Uterus (tissue), 2 donors: ENCODE data around the gene GART.

Experiments
- POLR2A ChIP-seq, 2 donors: fragments of 450-650 bp; IDR thresholded peaks; one replicate each; pipeline ENCODE4 v1.6.1; 2016; ENCODE audit warnings: antibody characterized with exemption in 2 of 2, mild to moderate bottlenecking in 1 of 2, moderate library complexity in 1 of 2
- TF ChIP-seq, protein P1 (sequence below), 4 experiments: fragments of 200-600 bp in 2 of 4; fragments of 450-650 bp in 2 of 4; sonication (generic) in 2 of 4; IDR thresholded peaks; one replicate each; pipeline ENCODE4 v1.5.1; 2016 to 2019; ENCODE audit warnings: antibody characterized with exemption in 4 of 4, mild to moderate bottlenecking in 2 of 4, moderate library complexity in 1 of 4

GRCh38 chr21:33539616-33540015, 2.3 kb downstream of the GART start:
- TF ChIP-seq, protein P1, sequence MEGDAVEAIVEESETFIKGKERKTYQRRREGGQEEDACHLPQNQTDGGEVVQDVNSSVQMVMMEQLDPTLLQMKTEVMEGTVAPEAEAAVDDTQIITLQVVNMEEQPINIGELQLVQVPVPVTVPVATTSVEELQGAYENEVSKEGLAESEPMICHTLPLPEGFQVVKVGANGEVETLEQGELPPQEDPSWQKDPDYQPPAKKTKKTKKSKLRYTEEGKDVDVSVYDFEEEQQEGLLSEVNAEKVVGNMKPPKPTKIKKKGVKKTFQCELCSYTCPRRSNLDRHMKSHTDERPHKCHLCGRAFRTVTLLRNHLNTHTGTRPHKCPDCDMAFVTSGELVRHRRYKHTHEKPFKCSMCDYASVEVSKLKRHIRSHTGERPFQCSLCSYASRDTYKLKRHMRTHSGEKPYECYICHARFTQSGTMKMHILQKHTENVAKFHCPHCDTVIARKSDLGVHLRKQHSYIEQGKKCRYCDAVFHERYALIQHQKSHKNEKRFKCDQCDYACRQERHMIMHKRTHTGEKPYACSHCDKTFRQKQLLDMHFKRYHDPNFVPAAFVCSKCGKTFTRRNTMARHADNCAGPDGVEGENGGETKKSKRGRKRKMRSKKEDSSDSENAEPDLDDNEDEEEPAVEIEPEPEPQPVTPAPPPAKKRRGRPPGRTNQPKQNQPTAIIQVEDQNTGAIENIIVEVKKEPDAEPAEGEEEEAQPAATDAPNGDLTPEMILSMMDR (IDR thresholded peaks at IDR 0.05): no peak
- TF ChIP-seq POLR2A (IDR thresholded peaks at IDR 0.05): no peak
